ENCODE measurements around the gene NCSTN. TPM values are rescaled to one million over a fixed set of nuclear protein-coding genes. Genes with fewer than 3 reads are reported as not detected.

The NCSTN gene
- total RNA-seq: 87.2 and 101 TPM in 2 replicates

GRCh38 chr1:160342953-160343869, at the start of gene NCSTN, which contains the start of gene COPA:
TSS of gene NCSTN (plus strand) at chr1:160343383. CDS start at chr1:160343397, 14 bp downstream.
TSS of gene COPA (minus strand) at chr1:160343250. CDS start at chr1:160343170, 80 bp downstream.

GRCh38 chr1:160366731-160367515, 23.7 kb downstream of the NCSTN start, which contains the start of gene NHLH1:
TSS of gene NHLH1 (plus strand) at chr1:160367071. CDS start at chr1:160370732, 3,661 bp downstream.

GRCh38 chr1:160400223-160400645, 57.1 kb downstream of the NCSTN start, which contains the start of gene VANGL2:
TSS of gene VANGL2 (plus strand) at chr1:160400564. CDS start at chr1:160415838, 15,274 bp downstream.

Small RNAs within 50 kb of the gene (small RNA-seq; reads per million reads assigned to genes)
- not detected for gene RF00019
- gene RNU4-42P: not detected

Other genes starting within 250 kb of the NCSTN start
- 7.6 and 9.8 TPM in 2 replicates for gene IGSF8, start 244.8 kb upstream of the NCSTN start, total RNA-seq
- gene ATP1A2, start 227.6 kb upstream of the NCSTN start, total RNA-seq: not detected in 2 replicates
- gene ATP1A4, start 191.8 kb upstream of the NCSTN start, total RNA-seq: not detected in 2 replicates
- gene CASQ1, start 152.8 kb upstream of the NCSTN start, total RNA-seq: not detected in 2 replicates
- gene PEA15, start 138.0 kb upstream of the NCSTN start, total RNA-seq: 154 and 208 TPM in 2 replicates
- 91.8 and 96.1 TPM in 2 replicates for gene DCAF8, start 80.8 kb upstream of the NCSTN start, total RNA-seq
- 26.6 and 33.9 TPM in 2 replicates for gene PEX19, start 58.2 kb upstream of the NCSTN start, total RNA-seq
- 236 and 290 TPM in 2 replicates for gene COPA, start 133 bp upstream of the NCSTN start, total RNA-seq
- gene NHLH1, start 23.7 kb downstream of the NCSTN start, total RNA-seq: 0.13 TPM in 1 of 2 replicates, not detected in the other
- not detected in 2 replicates for gene VANGL2, start 57.2 kb downstream of the NCSTN start, total RNA-seq
- gene SLAMF6, start 179.9 kb downstream of the NCSTN start, total RNA-seq: not detected in 2 replicates
- not detected in 2 replicates for gene CD84, start 236.1 kb downstream of the NCSTN start, total RNA-seq

All from thoracic aorta endothelial cell (primary cell).